BLaER1 treated with 17β-estradiol and CSF1 and Interleukin-3, amounts not matched to agents 10 nM and 100 nM (cell line): Measurements from ENCODE around the gene ADAMTS17.

Source experiments
- H3K27ac ChIP-seq, 11 experiments: shearing (Covaris generic); formaldehyde crosslinking; 2 replicates each; pipeline ENCODE4 v1.8.1; 2022
- H3K27me3 ChIP-seq, 11 experiments: shearing (Covaris generic); formaldehyde crosslinking; 2 replicates each; pipeline ENCODE4 v1.8.1; 2022
- H3K36me3 ChIP-seq, 11 experiments: shearing (Covaris generic); formaldehyde crosslinking; 2 replicates each; pipeline ENCODE4 v1.8.1; 2022
- H3K4me1 ChIP-seq, 10 experiments: shearing (Covaris generic); formaldehyde crosslinking; 2 replicates each; pipeline ENCODE4 v1.8.1; 2022
- H3K4me2 ChIP-seq, 11 experiments: shearing (Covaris generic); formaldehyde crosslinking; 2 replicates each; pipeline ENCODE4 v1.8.1; 2022
- H3K4me3 ChIP-seq, 10 experiments: shearing (Covaris generic); formaldehyde crosslinking; 2 replicates each; pipeline ENCODE4 v1.8.1; 2022
- H3K9ac ChIP-seq, 11 experiments: shearing (Covaris generic); formaldehyde crosslinking; 2 replicates each; pipeline ENCODE4 v1.8.1; 2022
- H3K9me3 ChIP-seq, 11 experiments: shearing (Covaris generic); formaldehyde crosslinking; replicated peaks in 1 of 11; 2 replicates each; pipeline ENCODE4 v1.8.1; 2022
- H4K20me1 ChIP-seq, 11 experiments: shearing (Covaris generic); formaldehyde crosslinking; 2 replicates each; pipeline ENCODE4 v1.8.1; 2022
- Cebpa-rat ChIP-seq, 11 experiments: shearing (Covaris generic); IDR thresholded peaks; 2 replicates each; pipeline ENCODE4 v1.8.1; 2022

The ADAMTS17 gene

DNA sequence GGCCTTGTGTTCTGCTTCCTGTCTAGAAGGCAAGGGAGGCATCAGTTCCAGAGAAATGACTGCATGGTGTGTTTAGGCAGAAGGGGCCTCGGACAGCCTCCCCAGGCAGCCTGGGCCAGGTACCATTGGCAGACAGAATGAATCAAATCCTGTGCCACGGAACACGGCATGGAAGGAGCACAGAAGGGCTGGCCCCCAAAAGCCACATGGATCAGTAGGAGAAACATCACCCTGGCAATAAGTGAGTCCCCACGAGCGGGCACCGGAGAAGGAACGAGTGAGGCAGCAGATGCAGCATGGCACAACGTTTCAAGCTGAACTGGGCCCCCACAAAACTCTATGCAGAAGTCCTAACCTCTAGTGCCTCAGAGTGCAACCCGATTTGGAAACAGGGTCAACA, 223.2 kb downstream of the ADAMTS17 start:
- Histone ChIP-seq H3K9me3 (peaks cover 45 to 58% (median 55%) of the 10 kb centered on the region in 11 experiments), H3K36me3 (peaks cover 0 to 10% (median 3%) of the 10 kb centered on the region in 11 experiments; a peak in 5 of 22 replicates), H3K27me3 (peaks cover 0 to 24% (median 0%) of the 10 kb centered on the region in 11 experiments; a peak in 4 of 22 replicates), H3K4me3 (no peak overlapping the region), H4K20me1 (peaks cover 0 to 6% (median 0%) of the 10 kb centered on the region in 11 experiments; a peak in 1 of 22 replicates), H3K27ac (peak overlapping the region in 6 of 11 experiments; percentile 62 to 91 (median 84); a peak in 12 of 22 replicates), H3K4me2 (peak overlapping the region in 8 of 11 experiments; percentile 79 to 99 (median 90); a peak in 14 of 22 replicates), H3K9ac (peak overlapping the region in 1 of 11 experiments; percentile 3; a peak in 2 of 22 replicates), H3K4me1 (peaks cover 41 to 71% (median 66%) of the 10 kb centered on the region in 10 experiments)
- TF ChIP-seq Cebpa-rat (IDR thresholded peaks at IDR 0.05), result no peak

DNA sequence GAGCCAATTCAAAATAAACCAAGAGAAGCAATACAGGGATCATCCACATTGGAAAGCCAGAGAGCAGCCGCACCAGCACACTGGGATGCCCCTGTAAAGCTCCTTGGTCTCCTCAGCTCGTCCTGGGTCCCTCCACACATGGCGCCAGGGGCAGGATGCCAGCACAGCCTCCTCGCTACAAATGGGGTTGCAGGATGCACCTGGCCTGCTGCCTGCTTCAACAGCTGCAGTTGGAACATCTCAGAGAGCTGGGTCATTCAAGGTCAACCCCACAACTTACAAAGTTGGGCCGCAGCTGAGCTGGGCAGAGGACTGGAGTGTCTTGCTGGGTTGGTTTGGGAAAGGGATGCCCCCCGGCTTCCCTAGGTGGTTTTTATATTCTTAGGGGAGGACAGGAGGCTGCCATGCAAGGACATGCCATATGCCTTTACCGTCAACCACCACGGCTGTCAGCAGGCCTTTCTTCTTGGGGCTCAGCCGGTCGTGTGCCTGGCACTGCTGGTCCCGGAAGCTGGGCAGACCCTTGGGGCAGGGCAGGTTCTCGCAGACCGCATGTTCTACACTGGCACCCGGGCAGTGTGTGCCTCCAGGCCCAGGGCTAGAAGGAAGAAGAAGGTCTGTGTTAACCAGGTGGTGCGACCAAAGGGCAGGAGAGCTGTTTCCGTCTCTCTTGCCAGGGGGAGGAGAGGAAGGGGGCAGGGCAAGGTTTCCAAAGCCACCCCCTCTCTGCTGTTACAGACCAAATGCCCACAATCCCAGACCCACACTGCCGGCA, 225.2 kb downstream of the ADAMTS17 start:
- Histone ChIP-seq H3K27me3 (peaks cover 0 to 24% (median 0%) of the 10 kb centered on the region in 11 experiments; a peak in 4 of 22 replicates), H3K4me1 (peaks cover 60 to 91% (median 85%) of the 10 kb centered on the region in 10 experiments)

DNA sequence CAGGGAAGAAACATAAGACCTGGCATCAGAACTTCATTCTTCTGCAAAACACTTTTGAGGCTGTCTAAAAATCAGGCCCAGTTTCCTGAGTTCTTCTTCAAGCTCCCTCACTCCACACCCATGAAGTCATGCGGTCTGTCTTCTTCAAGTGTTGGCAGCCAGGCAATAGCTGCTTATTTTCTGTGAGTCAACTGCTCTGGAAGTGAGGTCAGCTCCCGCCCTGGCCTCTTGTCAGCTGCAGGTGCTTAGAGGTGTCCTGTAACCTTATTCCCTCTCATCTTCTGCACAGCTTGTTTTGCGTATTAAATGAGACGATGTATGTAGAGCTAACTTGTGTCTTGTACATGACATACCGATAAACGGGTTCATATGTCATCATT, 226.1 kb downstream of the ADAMTS17 start:
- TF ChIP-seq Cebpa-rat (IDR thresholded peaks at IDR 0.05), result no peak
- Histone ChIP-seq H3K9ac (peak overlapping the region in 4 of 11 experiments; percentile 61 to 76 (median 72); a peak in 5 of 22 replicates), H3K9me3 (peaks cover 20 to 30% (median 27%) of the 10 kb centered on the region in 11 experiments), H4K20me1 (peaks cover 0 to 6% (median 0%) of the 10 kb centered on the region in 11 experiments; a peak in 1 of 22 replicates), H3K36me3 (no peaks in the 10 kb centered on the region), H3K4me3 (no peak overlapping the region), H3K4me1 (peaks cover 69 to 100% (median 94%) of the 10 kb centered on the region in 10 experiments), H3K27ac (peak overlapping the region in 7 of 11 experiments; percentile 62 to 91 (median 83); a peak in 12 of 22 replicates), H3K27me3 (peaks cover 0 to 24% (median 0%) of the 10 kb centered on the region in 11 experiments; a peak in 4 of 22 replicates), H3K4me2 (peak overlapping the region; percentile 79 to 99 (median 95))

More for the DNA sequence above, 225.2 kb downstream of the ADAMTS17 start:
- H3K36me3 ChIP-seq, result peaks cover 0 to 4% (median 1%) of the 10 kb centered on the region in 11 experiments; a peak in 5 of 22 replicates
- H4K20me1 ChIP-seq, result peaks cover 0 to 6% (median 0%) of the 10 kb centered on the region in 11 experiments; a peak in 1 of 22 replicates
- peak overlapping the region in 8 of 11 experiments; percentile 56 to 91 (median 78); a peak in 17 of 22 replicates for H3K27ac ChIP-seq
- peaks cover 29 to 39% (median 36%) of the 10 kb centered on the region in 11 experiments for H3K9me3 ChIP-seq
- peak overlapping the region in 2 of 10 experiments; percentile 24 to 32; a peak in 3 of 20 replicates for H3K4me3 ChIP-seq
- H3K9ac ChIP-seq, result peak overlapping the region in 7 of 11 experiments; percentile 37 to 76 (median 69); a peak in 13 of 22 replicates
- no peak for TF ChIP-seq Cebpa-rat (IDR thresholded peaks at IDR 0.05)
- peak overlapping the region; percentile 74 to 99 (median 91) for H3K4me2 ChIP-seq

DNA sequence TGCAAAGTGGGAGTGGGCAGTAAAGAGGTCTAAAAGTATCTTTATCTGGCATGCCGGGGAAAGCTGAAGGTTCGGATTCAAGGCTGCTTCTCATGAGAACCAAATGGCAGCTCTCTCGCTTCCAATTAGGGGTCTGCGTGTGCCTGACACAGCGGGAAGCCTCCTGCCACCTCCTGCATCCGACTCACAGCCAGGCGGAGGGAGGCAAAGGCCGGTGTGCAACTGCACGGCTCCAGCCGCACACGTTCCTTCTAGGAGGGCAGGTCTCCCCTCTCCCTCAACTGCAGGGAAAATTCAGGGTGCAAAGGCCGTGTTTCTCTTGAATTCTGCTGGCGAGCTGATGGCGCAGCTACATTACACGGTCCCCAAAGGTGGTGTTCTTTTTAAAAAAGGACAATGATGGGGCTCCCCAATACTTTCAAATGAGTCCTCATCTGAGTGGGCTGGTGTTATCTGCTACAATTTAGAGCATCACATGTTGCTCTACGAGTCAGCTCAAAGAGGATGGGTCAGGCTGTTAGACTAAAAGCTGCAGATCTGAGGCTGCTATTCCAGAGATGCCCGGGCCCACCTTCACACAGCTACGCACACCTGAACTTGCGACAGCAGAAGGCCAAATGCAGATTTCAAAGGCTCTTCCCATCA, 226.6 kb downstream of the ADAMTS17 start:
- peaks cover 74 to 100% (median 98%) of the 10 kb centered on the region in 10 experiments for H3K4me1 ChIP-seq
- H3K9ac ChIP-seq, result peak overlapping the region in 8 of 11 experiments; percentile 43 to 79 (median 65); a peak in 12 of 22 replicates
- peak overlapping the region in 9 of 11 experiments; percentile 62 to 91 (median 80); a peak in 16 of 22 replicates for H3K27ac ChIP-seq
- peaks cover 0 to 6% (median 0%) of the 10 kb centered on the region in 11 experiments; a peak in 1 of 22 replicates for H4K20me1 ChIP-seq
- H3K4me2 ChIP-seq, result peak overlapping the region; percentile 79 to 99 (median 95)
- TF ChIP-seq Cebpa-rat (IDR thresholded peaks at IDR 0.05), result no peak
- peaks cover 14 to 25% (median 22%) of the 10 kb centered on the region in 11 experiments for H3K9me3 ChIP-seq
- peak overlapping the region in 4 of 10 experiments; percentile 30 to 60 (median 52); a peak in 9 of 20 replicates for H3K4me3 ChIP-seq
- H3K27me3 ChIP-seq, result peaks cover 0 to 24% (median 0%) of the 10 kb centered on the region in 11 experiments; a peak in 4 of 22 replicates
- H3K36me3 ChIP-seq, result no peaks in the 10 kb centered on the region

DNA sequence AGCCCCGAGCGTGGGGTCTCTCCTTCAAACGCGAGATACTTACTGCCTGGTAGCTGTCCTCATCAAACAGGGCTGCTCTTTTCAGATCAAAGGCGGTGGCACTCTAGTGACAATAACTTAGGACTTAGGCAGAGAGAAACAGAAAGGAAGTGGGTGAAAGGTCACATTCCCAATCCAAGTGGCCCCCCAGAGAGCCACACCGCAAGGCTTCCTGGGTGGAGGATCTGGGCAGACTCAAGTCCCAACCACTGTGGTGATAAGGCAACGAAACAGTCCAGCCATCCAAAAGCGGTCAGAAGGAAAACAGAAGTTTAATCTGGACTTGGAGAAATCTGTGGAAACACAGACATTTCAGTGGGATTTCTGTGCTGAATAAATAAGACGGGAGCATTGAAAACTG, 227.2 kb downstream of the ADAMTS17 start:
- Histone ChIP-seq H3K36me3 (no peaks in the 10 kb centered on the region), H3K4me2 (peak overlapping the region; percentile 79 to 99 (median 95)), H3K4me3 (peak overlapping the region in 9 of 10 experiments; percentile 2 to 60 (median 42); a peak in 17 of 20 replicates), H3K9me3 (peaks cover 8 to 18% (median 16%) of the 10 kb centered on the region in 11 experiments; a peak in 21 of 22 replicates), H3K4me1 (peaks cover 78 to 100% (median 97%) of the 10 kb centered on the region in 10 experiments), H3K27me3 (peaks cover 0 to 24% (median 0%) of the 10 kb centered on the region in 11 experiments; a peak in 4 of 22 replicates), H3K9ac (peak overlapping the region; percentile 43 to 79 (median 62)), H4K20me1 (peaks cover 0 to 6% (median 0%) of the 10 kb centered on the region in 11 experiments; a peak in 1 of 22 replicates), H3K27ac (peak overlapping the region; percentile 56 to 91 (median 76))
- no peak for TF ChIP-seq Cebpa-rat (IDR thresholded peaks at IDR 0.05)

DNA sequence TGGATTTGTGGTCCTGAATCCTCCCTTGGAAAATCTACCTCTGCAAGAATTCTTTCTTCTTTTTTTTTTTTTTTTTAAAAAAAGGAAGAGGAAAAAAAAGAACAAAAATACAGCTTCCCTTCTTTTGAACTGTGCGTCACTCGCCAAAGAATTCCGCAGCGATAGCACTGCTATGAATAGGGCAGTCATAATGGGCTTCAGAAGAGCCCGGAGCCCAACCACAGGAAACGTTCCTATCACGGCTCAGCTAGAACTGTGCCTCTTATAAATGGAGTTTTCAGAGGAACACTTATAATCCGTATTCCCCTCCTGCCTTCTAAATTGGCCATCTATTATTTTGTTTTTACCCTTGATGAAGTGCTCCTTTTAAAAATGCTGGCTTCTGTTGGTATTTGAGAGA, 227.7 kb downstream of the ADAMTS17 start:
- H3K36me3 ChIP-seq, result no peaks in the 10 kb centered on the region
- peaks cover 81 to 100% (median 97%) of the 10 kb centered on the region in 10 experiments for H3K4me1 ChIP-seq
- H3K9me3 ChIP-seq, result peaks cover 3 to 17% (median 12%) of the 10 kb centered on the region in 11 experiments; a peak in 21 of 22 replicates
- H3K4me2 ChIP-seq, result peak overlapping the region; percentile 79 to 99 (median 95)
- H4K20me1 ChIP-seq, result peaks cover 0 to 6% (median 0%) of the 10 kb centered on the region in 11 experiments; a peak in 1 of 22 replicates
- H3K4me3 ChIP-seq, result peak overlapping the region in 9 of 10 experiments; percentile 2 to 60 (median 42); a peak in 18 of 20 replicates
- TF ChIP-seq Cebpa-rat (IDR thresholded peaks at IDR 0.05), result no peak
- H3K27me3 ChIP-seq, result peaks cover 0 to 24% (median 0%) of the 10 kb centered on the region in 11 experiments; a peak in 4 of 22 replicates
- H3K9ac ChIP-seq, result peak overlapping the region; percentile 43 to 79 (median 62)
- peak overlapping the region; percentile 56 to 91 (median 76) for H3K27ac ChIP-seq

DNA sequence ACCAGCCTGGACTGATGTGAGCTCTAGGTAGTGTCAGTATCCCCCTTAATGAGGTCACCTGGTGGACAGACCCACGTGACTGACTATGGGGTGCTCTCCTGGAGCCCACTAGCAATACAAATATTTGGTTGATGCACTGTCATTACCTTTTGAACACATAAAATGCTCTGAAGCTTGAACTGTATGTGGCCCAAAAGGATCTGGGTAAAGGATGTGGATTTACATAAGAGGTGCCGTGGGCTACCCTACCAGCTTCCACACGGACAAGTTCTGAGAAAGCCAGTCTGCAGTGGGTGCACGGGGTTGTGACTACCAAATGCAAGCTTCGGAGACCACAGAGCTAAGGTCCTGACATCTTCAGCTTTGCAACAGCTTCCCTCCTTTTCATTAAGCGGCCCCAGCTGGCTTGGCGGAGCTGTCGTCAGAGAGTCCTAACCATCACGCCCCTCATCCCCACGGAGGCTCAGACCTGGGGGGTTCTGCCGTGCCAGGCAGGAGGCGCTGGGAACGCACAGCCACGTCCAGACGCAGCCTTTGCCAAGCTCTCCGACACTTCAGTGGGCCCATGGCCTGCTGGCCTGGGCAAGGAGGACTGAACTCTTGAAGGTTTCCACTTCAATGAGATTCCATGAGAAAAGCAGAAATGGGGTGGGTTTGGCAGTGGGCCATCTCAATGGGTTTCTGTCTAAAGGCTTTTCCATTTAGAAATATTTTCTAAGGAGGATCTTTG, 228.3 kb downstream of the ADAMTS17 start:
- peak overlapping the region; percentile 53 to 91 (median 74); a peak in 18 of 22 replicates for H3K27ac ChIP-seq
- H3K4me2 ChIP-seq, result peak overlapping the region; percentile 79 to 99 (median 95)
- peak overlapping the region in 4 of 10 experiments; percentile 1 to 49 (median 10); a peak in 4 of 20 replicates for H3K4me3 ChIP-seq
- H3K36me3 ChIP-seq, result peaks cover 0 to 3% (median 0%) of the 10 kb centered on the region in 11 experiments; a peak in 1 of 22 replicates
- H3K27me3 ChIP-seq, result peaks cover 0 to 24% (median 0%) of the 10 kb centered on the region in 11 experiments; a peak in 4 of 22 replicates
- H3K9me3 ChIP-seq, result peaks cover 0 to 16% (median 11%) of the 10 kb centered on the region in 11 experiments; a peak in 14 of 22 replicates
- peaks cover 81 to 100% (median 96%) of the 10 kb centered on the region in 10 experiments for H3K4me1 ChIP-seq
- TF ChIP-seq Cebpa-rat (IDR thresholded peaks at IDR 0.05), result no peak
- H4K20me1 ChIP-seq, result peaks cover 0 to 6% (median 0%) of the 10 kb centered on the region in 11 experiments; a peak in 1 of 22 replicates
- H3K9ac ChIP-seq, result peak overlapping the region in 6 of 11 experiments; percentile 8 to 76 (median 68); a peak in 9 of 22 replicates
